DMS79 (cell line): Measurements from ENCODE around the gene HYAL4.

Experiments used
- DNase-seq: peaks from one replicate; lab custom pipeline; 2025; lab: John Stamatoyannopoulos, UW

HYAL4 gene

GRCh38 chr7:123916240-123916724 lies 71.3 kb downstream of the HYAL4 start:
- DNase-seq: no peak

- no peak for DNase-seq
These were observed 72.9 kb downstream of the HYAL4 start for GRCh38 chr7:123917878-123918277.

- no peak for DNase-seq
These were observed 73.3 kb downstream of the HYAL4 start for GRCh38 chr7:123918309-123918708.

GRCh38 chr7:123923599-123923998 lies 78.6 kb downstream of the HYAL4 start:
- no peak for DNase-seq

- no peak for DNase-seq
These were observed 80.0 kb downstream of the HYAL4 start, which contains the start of gene SPAM1 for GRCh38 chr7:123924941-123925340. Gene SPAM1 (plus strand): TSS chr7:123925241. CDS start chr7:123953571, 28,330 bp downstream.
